ENCODE results near the gene MRPS15. TPM values are rescaled to one million over a fixed set of nuclear protein-coding genes. Genes with fewer than 3 reads are reported as not detected.

The MRPS15 gene
- total and polyA plus RNA-seq, 2 donors (not counting 3 experiments of a cell fraction or from before 2014, with no cell fraction given): 47.1 to 105 TPM

DNA sequence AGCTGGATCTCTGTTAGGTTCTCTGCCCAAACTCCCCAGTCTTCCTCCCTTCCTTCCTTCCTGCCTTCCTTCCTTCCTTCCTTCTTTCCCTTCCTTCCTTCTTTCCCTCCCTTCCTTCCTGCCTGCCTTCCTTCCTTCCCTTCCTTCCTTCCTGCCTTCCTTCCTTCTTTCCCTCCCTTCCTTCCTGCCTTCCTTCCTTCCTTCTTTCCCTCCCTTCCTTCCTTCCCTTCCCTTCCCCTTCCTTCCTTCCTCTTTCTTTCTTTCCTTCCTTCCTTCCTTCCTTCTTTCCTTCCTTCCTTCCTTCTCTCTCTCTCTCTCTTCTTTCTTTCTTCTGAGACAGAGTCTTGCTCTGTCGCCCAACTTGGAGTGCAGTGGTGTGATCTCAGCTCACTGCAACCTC is 57.7 kb downstream of the MRPS15 start:
- Histone ChIP-seq H3K27me3 (ENCODE audit: control insufficient read depth in 2 of 2, insufficient read depth in 2 of 2, low read length in 2 of 2) (no peaks in the 10 kb centered on the region), H3K9ac (replicated peaks; ENCODE audit: extremely low read depth, insufficient read depth, low read length) (no peak overlapping the region), H3K9me1 (replicated peaks; ENCODE audit: control insufficient read depth, extremely low read depth, insufficient read depth, low read length) (no peaks in the 10 kb centered on the region), H3K27ac (ENCODE audit: insufficient read depth, low read depth, low read length) (no peak overlapping the region), H3K4me2 (ENCODE audit: insufficient read depth, low read length) (no peak overlapping the region), H3K36me3 (ENCODE audit: control insufficient read depth in 2 of 2, extremely low read depth in 1 of 2, insufficient read depth in 2 of 2, low read length in 2 of 2) (no peaks in the 10 kb centered on the region), H4K20me1 (replicated peaks; ENCODE audit: control insufficient read depth, extremely low read depth, insufficient read depth, low read length) (no peaks in the 10 kb centered on the region), H3K9me3 (replicated peaks; ENCODE audit: control insufficient read depth, insufficient read depth, low read length) (no peaks in the 10 kb centered on the region), H3K79me2 (ENCODE audit: control insufficient read depth, insufficient read depth, low read length) (no peaks in the 10 kb centered on the region), H2AFZ (ENCODE audit: low read depth, low read length) (no peak overlapping the region), H3K4me1 (ENCODE audit: control insufficient read depth, extremely low read depth, insufficient read depth, low read length) (no peaks in the 10 kb centered on the region), H3K4me3 (replicated peaks in 1 of 3; ENCODE audit: insufficient read depth in 1 of 3, low read depth in 1 of 3, low read length in 3 of 3) (no peak overlapping the region)
- dilution Hi-C loops (cut with MboI; ENCODE audit: extremely low pct_ligation_motif_present, low sequenced_read_pairs): no loop called here
- FAIRE-seq (no peak), DNase-seq (ENCODE audit: low read depth, low spot score) (no peak)
- ChIA-PET CTCF (no interaction called here), POLR2A (no interaction called here)
- TF ChIP-seq POLR2A (IDR thresholded peaks at IDR 0.05; ENCODE audit: low read depth, low read length) (no peak), FOS (IDR thresholded peaks at IDR 0.05; ENCODE audit: borderline replicate concordance, insufficient read depth, low read length) (no peak), EZH2 (IDR thresholded peaks at IDR 0.05; ENCODE audit: borderline replicate concordance, low read depth, low read length, severe bottlenecking) (no peak), GATA2 (IDR thresholded peaks at IDR 0.05; ENCODE audit: insufficient read depth, insufficient read length, low read depth, low read length) (no peak), JUN (IDR thresholded peaks at IDR 0.05; ENCODE audit: borderline replicate concordance, insufficient read depth, insufficient read length, low read depth) (no peak), MYC (IDR thresholded peaks at IDR 0.05; ENCODE audit: low read depth, low read length) (no peak), POLR2AphosphoS5 (IDR thresholded peaks at IDR 0.05; ENCODE audit: insufficient read depth, low read depth, low read length) (no peak)
- TF ChIP-seq, protein P1, sequence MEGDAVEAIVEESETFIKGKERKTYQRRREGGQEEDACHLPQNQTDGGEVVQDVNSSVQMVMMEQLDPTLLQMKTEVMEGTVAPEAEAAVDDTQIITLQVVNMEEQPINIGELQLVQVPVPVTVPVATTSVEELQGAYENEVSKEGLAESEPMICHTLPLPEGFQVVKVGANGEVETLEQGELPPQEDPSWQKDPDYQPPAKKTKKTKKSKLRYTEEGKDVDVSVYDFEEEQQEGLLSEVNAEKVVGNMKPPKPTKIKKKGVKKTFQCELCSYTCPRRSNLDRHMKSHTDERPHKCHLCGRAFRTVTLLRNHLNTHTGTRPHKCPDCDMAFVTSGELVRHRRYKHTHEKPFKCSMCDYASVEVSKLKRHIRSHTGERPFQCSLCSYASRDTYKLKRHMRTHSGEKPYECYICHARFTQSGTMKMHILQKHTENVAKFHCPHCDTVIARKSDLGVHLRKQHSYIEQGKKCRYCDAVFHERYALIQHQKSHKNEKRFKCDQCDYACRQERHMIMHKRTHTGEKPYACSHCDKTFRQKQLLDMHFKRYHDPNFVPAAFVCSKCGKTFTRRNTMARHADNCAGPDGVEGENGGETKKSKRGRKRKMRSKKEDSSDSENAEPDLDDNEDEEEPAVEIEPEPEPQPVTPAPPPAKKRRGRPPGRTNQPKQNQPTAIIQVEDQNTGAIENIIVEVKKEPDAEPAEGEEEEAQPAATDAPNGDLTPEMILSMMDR (IDR thresholded peaks at IDR 0.05; ENCODE audit: extremely low read depth in 1 of 2, insufficient read depth in 1 of 2, low read depth in 1 of 2, low read length in 2 of 2): no peak
- TF ChIP-seq, protein P2, sequence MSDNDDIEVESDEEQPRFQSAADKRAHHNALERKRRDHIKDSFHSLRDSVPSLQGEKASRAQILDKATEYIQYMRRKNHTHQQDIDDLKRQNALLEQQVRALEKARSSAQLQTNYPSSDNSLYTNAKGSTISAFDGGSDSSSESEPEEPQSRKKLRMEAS (IDR thresholded peaks at IDR 0.05; ENCODE audit: insufficient read depth, insufficient read length): no peak
- intact Hi-C loops (cut with micrococcal nuclease): no loop called here
- no TSS peak for BruUV-seq (replicated peaks)

Small RNA genes within 50 kb of the gene (small RNA-seq; reads per million reads assigned to genes)
- gene SNORA63C (ENCODE audit: insufficient read depth, insufficient read length, low read depth, low replicate concordance): not detected

Other genes with a start within 250 kb of the MRPS15 start
- gene THRAP3, start 239.9 kb downstream of the MRPS15 start, total RNA-seq: 130 and 144 TPM in 2 replicates
- 32.4 and 38.0 TPM in 2 replicates for gene THRAP3, start 239.9 kb downstream of the MRPS15 start, polyA plus RNA-seq
- 5.1 and 7.2 TPM in 2 replicates for gene SH3D21, start 158.0 kb downstream of the MRPS15 start, total RNA-seq
- 1.6 and 1.8 TPM in 2 replicates for gene SH3D21, start 158.0 kb downstream of the MRPS15 start, polyA plus RNA-seq
- 63.2 and 64.7 TPM in 2 replicates for gene EVA1B, start 140.7 kb downstream of the MRPS15 start, total RNA-seq
- 132 and 255 TPM in 2 replicates for gene EVA1B, start 140.7 kb downstream of the MRPS15 start, polyA plus RNA-seq
- gene STK40, start 78.5 kb downstream of the MRPS15 start, total RNA-seq: 35.2 and 36.8 TPM in 2 replicates
- 20.8 and 21.4 TPM in 2 replicates for gene STK40, start 78.5 kb downstream of the MRPS15 start, polyA plus RNA-seq
- 38.2 and 40.3 TPM in 2 replicates for gene LSM10, start 66.5 kb downstream of the MRPS15 start, total RNA-seq
- gene LSM10, start 66.5 kb downstream of the MRPS15 start, polyA plus RNA-seq: 76.9 and 98.5 TPM in 2 replicates
- gene OSCP1, start 13.9 kb downstream of the MRPS15 start, total RNA-seq: 4.6 and 7.6 TPM in 2 replicates
- 8.3 and 9.6 TPM in 2 replicates for gene OSCP1, start 13.9 kb downstream of the MRPS15 start, polyA plus RNA-seq
- gene CSF3R, start 18.5 kb upstream of the MRPS15 start, total RNA-seq: not detected in 2 replicates
- not detected in 2 replicates for gene CSF3R, start 18.5 kb upstream of the MRPS15 start, polyA plus RNA-seq

All from endothelial cell of umbilical vein (primary cell).